PC-3 (cell line): ENCODE data around the gene DSCAM. TPM values are rescaled to one million over a fixed set of nuclear protein-coding genes. Genes with fewer than 3 reads are reported as not detected.

ENCODE experiments used
- ATAC-seq: fragments of 200-7000 bp; cut with Tn5 transposase; 2 replicates; pipeline ENCODE4 v1.9.1; 2020; ENCODE audit warnings: mild to moderate bottlenecking, moderate library complexity
- BruUV-seq: library from RNA; stranded (reverse); fragments of 400-500 nt; replicated peaks from 2 replicates; lab custom pipeline; 2021; lab: Mats Ljungman, UMichigan
- CTCF ChIA-PET: fragments of 300-600 bp; sonication (Branson Sonifier 250); formaldehyde crosslinking; loops from one replicate; lab custom pipeline; 2022; ENCODE audit warnings: antibody characterized with exemption; lab: Charles Lee
- POLR2A ChIA-PET: fragments of 300-600 bp; sonication (Branson Sonifier 250); formaldehyde crosslinking; loops from one replicate; lab custom pipeline; 2022; ENCODE audit warnings: antibody characterized with exemption; ENCODE audit not compliant: unreplicated experiment; lab: Charles Lee
- DNase-seq: peaks from one replicate; pipeline ENCODE4 v3.0.0-alpha.2; 2015
- H2AFZ ChIP-seq: fragments of 300-600 bp; sonication (generic); 2 replicates; pipeline ENCODE4 v1.6.0; 2016; ENCODE audit warnings: antibody characterized with exemption, low read length
- H3F3A ChIP-seq: fragments of 300-600 bp; sonication (generic); one replicate; pipeline ENCODE4 v1.6.0; 2017; ENCODE audit warnings: antibody characterized with exemption, low read length, control low read depth, mild to moderate bottlenecking; ENCODE audit not compliant: unreplicated experiment
- H3K27ac ChIP-seq: fragments of 300-600 bp; sonication (generic); 2 replicates; pipeline ENCODE4 v1.5.1; 2016; ENCODE audit warnings: mild to moderate bottlenecking, low read length
- H3K27me3 ChIP-seq: fragments of 300-600 bp; sonication (generic); 2 replicates; pipeline ENCODE4 v1.6.1; 2016; ENCODE audit warnings: low read length, mixed read lengths
- H3K36me3 ChIP-seq: fragments of 300-600 bp; sonication (generic); 2 replicates; pipeline ENCODE4 v1.6.1; 2016; ENCODE audit warnings: low read depth, mixed run types, low read length, mixed read lengths
- H3K4me1 ChIP-seq: fragments of 300-600 bp; sonication (generic); 2 replicates; pipeline ENCODE4 v1.5.1; 2016; ENCODE audit warnings: low read length; ENCODE audit not compliant: insufficient read depth
- H3K4me2 ChIP-seq: fragments of 300-600 bp; sonication (generic); 2 replicates; pipeline ENCODE4 v1.6.0; 2016; ENCODE audit warnings: low read length
- H3K4me3 ChIP-seq: fragments of 300-600 bp; sonication (generic); 2 replicates; pipeline ENCODE4 v1.5.1; 2016; ENCODE audit warnings: mild to moderate bottlenecking, low read length, mixed read lengths
- H3K79me2 ChIP-seq: fragments of 300-600 bp; sonication (generic); 2 replicates; pipeline ENCODE4 v1.6.1; 2017; ENCODE audit warnings: low read length, mixed read lengths
- H3K9ac ChIP-seq: fragments of 300-600 bp; sonication (generic); 2 replicates; pipeline ENCODE4 v1.6.0; 2016; ENCODE audit warnings: mild to moderate bottlenecking, low read length
- H3K9me2 ChIP-seq: fragments of 300-600 bp; sonication (generic); replicated peaks from 2 replicates; pipeline ENCODE4 v1.6.1; 2016; ENCODE audit warnings: mixed run types, low read length, mixed read lengths
- H3K9me3 ChIP-seq: fragments of 300-600 bp; sonication (generic); 2 replicates; pipeline ENCODE4 v1.6.1; 2016; ENCODE audit warnings: low read length, mixed read lengths
- H4K20me1 ChIP-seq: fragments of 300-600 bp; sonication (generic); 2 replicates; pipeline ENCODE4 v1.6.1; 2016; ENCODE audit warnings: low read length, mixed read lengths
- EZH2 ChIP-seq: fragments of 300-600 bp; sonication (generic); IDR thresholded peaks from one replicate; pipeline ENCODE4 v1.6.1; 2017; ENCODE audit warnings: antibody characterized with exemption, mild to moderate bottlenecking, low read length; ENCODE audit not compliant: unreplicated experiment
- EZH2phosphoT487 ChIP-seq: fragments of 300-600 bp; sonication (generic); IDR thresholded peaks from 2 replicates; pipeline ENCODE4 v1.6.1; 2018; ENCODE audit warnings: mild to moderate bottlenecking, antibody characterized with exemption, low read length, borderline replicate concordance
- intact Hi-C: fragments of 100-400 bp; cut with micrococcal nuclease; formaldehyde crosslinking; loops from 2 replicates; pipeline ENCODE4 v1.9.0; 2023
- total RNA-seq: library from RNA; depleted of rRNA; stranded (reverse); fragments of >200 nt; gene quantifications from 2 replicates; pipeline ENCODE4 v1.2.3, GENCODE V29; 2014
- TF ChIP-seq, protein P1 (sequence below): fragments of 300-600 bp; sonication (generic); conservative IDR thresholded peaks from 2 replicates; pipeline ENCODE4 v1.5.1; 2017; ENCODE audit warnings: antibody characterized with exemption, low read depth, mild to moderate bottlenecking, low read length

DSCAM gene
- total RNA-seq, 1 experiment from 2014 or later: not detected

DNA sequence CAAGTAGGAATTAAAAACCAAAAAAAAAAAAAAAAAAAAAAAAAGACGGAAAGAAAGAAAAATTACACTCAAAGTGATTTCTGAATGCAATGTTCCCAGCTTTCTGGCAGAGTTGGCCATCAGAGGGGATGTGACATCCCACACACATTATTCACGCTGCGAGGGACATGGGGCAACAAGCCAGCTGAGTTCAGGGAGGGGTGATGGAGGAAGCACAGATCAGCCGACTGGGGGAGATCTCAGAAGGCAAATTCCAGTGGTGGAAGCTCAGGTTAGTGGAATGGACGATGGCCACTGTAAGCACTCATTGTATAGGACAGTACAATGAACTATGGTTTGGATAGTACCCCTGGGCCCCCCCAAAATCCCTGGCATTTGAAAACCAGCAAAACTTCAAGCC lies 667.8 kb downstream of the DSCAM start:
- intact Hi-C loops: no loop called here
- CTCF ChIA-PET: no interaction called here
- no TSS peak for BruUV-seq

DNA sequence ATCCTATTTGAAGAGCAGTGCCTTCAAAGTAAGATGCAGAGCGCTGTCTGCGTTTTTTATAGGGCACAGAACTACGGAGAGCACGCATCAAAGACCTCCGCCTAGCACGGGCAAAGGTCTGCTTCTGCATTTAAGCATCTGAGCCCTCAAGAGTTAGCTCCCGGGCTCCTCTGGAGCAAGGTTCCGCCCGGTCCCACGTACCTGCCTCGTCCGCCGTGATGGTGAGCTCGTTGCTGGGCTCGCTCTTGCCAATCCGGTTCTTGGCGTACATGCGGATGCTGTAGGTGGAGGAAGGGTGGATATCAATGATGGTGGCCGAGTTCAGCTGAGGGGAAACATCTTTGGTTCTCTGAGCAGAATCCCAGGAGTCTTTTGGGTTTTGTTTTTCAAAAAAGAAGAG lies 668.2 kb downstream of the DSCAM start:
- intact Hi-C loops: no loop called here
- Histone ChIP-seq H3K4me1 (no peaks in the 10 kb centered on the region), H3K36me3 (no peaks in the 10 kb centered on the region), H3K4me3 (no peak overlapping the region), H3K9ac (no peak overlapping the region), H3F3A (no peaks in the 10 kb centered on the region), H3K4me2 (no peak overlapping the region), H3K27me3 (no peaks in the 10 kb centered on the region), H3K9me2 (no peaks in the 10 kb centered on the region), H3K9me3 (peaks cover 33% of the 10 kb centered on the region), H3K79me2 (no peaks in the 10 kb centered on the region), H2AFZ (no peak overlapping the region), H4K20me1 (no peaks in the 10 kb centered on the region), H3K27ac (no peak overlapping the region)
- POLR2A ChIA-PET: no interaction called here
- ATAC-seq (no peak), DNase-seq (no peak)
- CTCF ChIA-PET: no interaction called here
- no TSS peak for BruUV-seq
- no peak for TF ChIP-seq EZH2
- TF ChIP-seq EZH2phosphoT487: no peak
- TF ChIP-seq, protein P1, sequence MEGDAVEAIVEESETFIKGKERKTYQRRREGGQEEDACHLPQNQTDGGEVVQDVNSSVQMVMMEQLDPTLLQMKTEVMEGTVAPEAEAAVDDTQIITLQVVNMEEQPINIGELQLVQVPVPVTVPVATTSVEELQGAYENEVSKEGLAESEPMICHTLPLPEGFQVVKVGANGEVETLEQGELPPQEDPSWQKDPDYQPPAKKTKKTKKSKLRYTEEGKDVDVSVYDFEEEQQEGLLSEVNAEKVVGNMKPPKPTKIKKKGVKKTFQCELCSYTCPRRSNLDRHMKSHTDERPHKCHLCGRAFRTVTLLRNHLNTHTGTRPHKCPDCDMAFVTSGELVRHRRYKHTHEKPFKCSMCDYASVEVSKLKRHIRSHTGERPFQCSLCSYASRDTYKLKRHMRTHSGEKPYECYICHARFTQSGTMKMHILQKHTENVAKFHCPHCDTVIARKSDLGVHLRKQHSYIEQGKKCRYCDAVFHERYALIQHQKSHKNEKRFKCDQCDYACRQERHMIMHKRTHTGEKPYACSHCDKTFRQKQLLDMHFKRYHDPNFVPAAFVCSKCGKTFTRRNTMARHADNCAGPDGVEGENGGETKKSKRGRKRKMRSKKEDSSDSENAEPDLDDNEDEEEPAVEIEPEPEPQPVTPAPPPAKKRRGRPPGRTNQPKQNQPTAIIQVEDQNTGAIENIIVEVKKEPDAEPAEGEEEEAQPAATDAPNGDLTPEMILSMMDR: no peak

More for the DNA sequence above, 667.8 kb downstream of the DSCAM start:
- DNase-seq (no peak), ATAC-seq (no peak)
- Histone ChIP-seq H3F3A (no peaks in the 10 kb centered on the region), H3K4me2 (no peak overlapping the region), H3K27ac (no peak overlapping the region), H4K20me1 (no peaks in the 10 kb centered on the region), H3K9ac (no peak overlapping the region), H3K9me2 (no peaks in the 10 kb centered on the region), H3K9me3 (peaks cover 31% of the 10 kb centered on the region), H3K4me3 (no peak overlapping the region), H3K36me3 (no peaks in the 10 kb centered on the region), H3K4me1 (no peaks in the 10 kb centered on the region), H3K79me2 (no peaks in the 10 kb centered on the region), H2AFZ (no peak overlapping the region), H3K27me3 (no peaks in the 10 kb centered on the region)
- no peak for TF ChIP-seq EZH2
- no peak for TF ChIP-seq EZH2phosphoT487
- TF ChIP-seq, protein P1: no peak
- POLR2A ChIA-PET: no interaction called here

DNA sequence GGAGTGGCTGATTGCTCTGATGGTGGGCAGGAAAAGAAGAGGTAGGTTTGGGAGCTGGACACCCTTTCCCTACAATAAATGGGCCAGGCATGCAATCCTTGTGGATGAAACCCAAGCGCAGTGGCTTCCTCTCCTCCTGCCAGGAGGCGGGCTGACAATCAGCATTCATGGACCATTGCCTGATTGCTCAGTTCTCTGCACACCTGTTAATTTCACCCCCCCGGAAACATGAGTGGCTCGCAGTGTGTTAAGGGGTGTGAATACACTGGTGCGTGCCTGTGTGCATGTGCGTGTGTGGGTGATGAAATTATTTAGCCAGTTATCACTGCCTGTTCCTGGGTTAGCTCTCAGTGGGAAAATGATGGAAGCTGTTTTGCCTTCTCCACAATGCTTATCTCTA lies 669.0 kb downstream of the DSCAM start:
- POLR2A ChIA-PET: no interaction called here
- intact Hi-C loops: no loop called here
- TF ChIP-seq EZH2 (no peak), EZH2phosphoT487 (no peak)
- TF ChIP-seq, protein P1: no peak
- Histone ChIP-seq H3F3A (no peaks in the 10 kb centered on the region), H3K27me3 (no peaks in the 10 kb centered on the region), H3K9me3 (peaks cover 36% of the 10 kb centered on the region), H3K4me3 (no peak overlapping the region), H3K36me3 (no peaks in the 10 kb centered on the region), H3K4me2 (no peak overlapping the region), H3K27ac (no peak overlapping the region), H4K20me1 (no peaks in the 10 kb centered on the region), H3K9me2 (no peaks in the 10 kb centered on the region), H2AFZ (no peak overlapping the region), H3K9ac (no peak overlapping the region), H3K79me2 (no peaks in the 10 kb centered on the region), H3K4me1 (no peaks in the 10 kb centered on the region)
- ATAC-seq: no peak
- BruUV-seq: no TSS peak
- no peak for DNase-seq
- CTCF ChIA-PET: no interaction called here
